Mesothelial cell of epicardium (in vitro differentiated cells): ENCODE measurements around the gene B3GNT3. TPM values are rescaled to one million over a fixed set of nuclear protein-coding genes. Genes with fewer than 3 reads are reported as not detected.
"Not testable (repeated sequence)": the region's sequence is repeated elsewhere in the genome, so short reads cannot be mapped to it uniquely, and the experiment has no call there.

Experiments
- DNase-seq, 2 experiments: peaks; one replicate each; pipeline ENCODE4 v3.0.0; 2021; ENCODE audit warnings: low spot score in 2 of 2; ENCODE audit not compliant: unreplicated experiment in 2 of 2
- H3K27ac Mint-ChIP-seq: 2 replicates; pipeline ENCODE4 v1.8.0; 2021; ENCODE audit warnings: mixed read lengths
- H3K27me3 Mint-ChIP-seq: 2 replicates; pipeline ENCODE4 v1.8.0; 2021; ENCODE audit warnings: low read depth, mixed read lengths
- H3K36me3 Mint-ChIP-seq: 2 replicates; pipeline ENCODE4 v1.8.0; 2021; ENCODE audit warnings: mixed read lengths
- H3K4me1 Mint-ChIP-seq: 2 replicates; pipeline ENCODE4 v1.8.0; 2021; ENCODE audit warnings: mixed read lengths
- H3K4me3 Mint-ChIP-seq: 2 replicates; pipeline ENCODE4 v1.8.0; 2021; ENCODE audit warnings: mild to moderate bottlenecking, moderate library complexity, mixed read lengths
- H3K9me3 Mint-ChIP-seq: 2 replicates; pipeline ENCODE4 v1.8.0; 2021; ENCODE audit warnings: mixed read lengths
- total RNA-seq: library from RNA; stranded (reverse); gene quantifications from 3 replicates; pipeline ENCODE4 v1.2.1, GENCODE V29; 2021
- TF ChIP-seq, protein P1 (sequence below): fragments of 200-600 bp; sonication (generic); IDR thresholded peaks from one replicate; pipeline ENCODE4 v1.5.0; 2021; ENCODE audit warnings: antibody characterized with exemption; ENCODE audit not compliant: unreplicated experiment

Gene B3GNT3
- total RNA-seq, 1 donor from 2014 or later, result not detected

DNA sequence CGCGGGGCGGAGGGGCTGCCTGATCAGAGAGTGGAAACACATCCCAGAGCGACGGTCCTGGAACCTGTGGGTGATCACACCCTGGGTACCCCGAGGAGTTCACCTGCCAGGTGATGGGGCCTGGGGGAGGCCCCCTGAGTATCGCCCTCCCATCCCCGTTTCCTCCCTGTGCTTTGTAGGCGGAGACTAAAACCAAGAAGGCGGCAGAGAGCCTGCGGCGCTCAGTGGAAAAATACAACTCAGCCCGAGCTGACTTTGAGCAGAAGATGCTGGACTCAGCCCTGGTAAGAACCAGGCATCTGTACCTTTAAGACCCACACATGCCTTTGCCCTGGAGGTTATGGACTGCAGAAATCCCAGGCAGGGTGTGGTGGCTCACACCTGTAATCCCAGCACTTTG, 24.3 kb upstream of the B3GNT3 start:
- H3K4me3 Mint-ChIP-seq, result no peak overlapping the region
- no peaks in the 10 kb centered on the region for H3K36me3 Mint-ChIP-seq
- no peaks in the 10 kb centered on the region for H3K9me3 Mint-ChIP-seq
- TF ChIP-seq, protein P1, sequence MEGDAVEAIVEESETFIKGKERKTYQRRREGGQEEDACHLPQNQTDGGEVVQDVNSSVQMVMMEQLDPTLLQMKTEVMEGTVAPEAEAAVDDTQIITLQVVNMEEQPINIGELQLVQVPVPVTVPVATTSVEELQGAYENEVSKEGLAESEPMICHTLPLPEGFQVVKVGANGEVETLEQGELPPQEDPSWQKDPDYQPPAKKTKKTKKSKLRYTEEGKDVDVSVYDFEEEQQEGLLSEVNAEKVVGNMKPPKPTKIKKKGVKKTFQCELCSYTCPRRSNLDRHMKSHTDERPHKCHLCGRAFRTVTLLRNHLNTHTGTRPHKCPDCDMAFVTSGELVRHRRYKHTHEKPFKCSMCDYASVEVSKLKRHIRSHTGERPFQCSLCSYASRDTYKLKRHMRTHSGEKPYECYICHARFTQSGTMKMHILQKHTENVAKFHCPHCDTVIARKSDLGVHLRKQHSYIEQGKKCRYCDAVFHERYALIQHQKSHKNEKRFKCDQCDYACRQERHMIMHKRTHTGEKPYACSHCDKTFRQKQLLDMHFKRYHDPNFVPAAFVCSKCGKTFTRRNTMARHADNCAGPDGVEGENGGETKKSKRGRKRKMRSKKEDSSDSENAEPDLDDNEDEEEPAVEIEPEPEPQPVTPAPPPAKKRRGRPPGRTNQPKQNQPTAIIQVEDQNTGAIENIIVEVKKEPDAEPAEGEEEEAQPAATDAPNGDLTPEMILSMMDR, result no peak
- peaks cover 5% of the 10 kb centered on the region for H3K4me1 Mint-ChIP-seq
- H3K27me3 Mint-ChIP-seq, result peaks cover 10% of the 10 kb centered on the region
- H3K27ac Mint-ChIP-seq, result no peak overlapping the region
- no peak for DNase-seq

DNA sequence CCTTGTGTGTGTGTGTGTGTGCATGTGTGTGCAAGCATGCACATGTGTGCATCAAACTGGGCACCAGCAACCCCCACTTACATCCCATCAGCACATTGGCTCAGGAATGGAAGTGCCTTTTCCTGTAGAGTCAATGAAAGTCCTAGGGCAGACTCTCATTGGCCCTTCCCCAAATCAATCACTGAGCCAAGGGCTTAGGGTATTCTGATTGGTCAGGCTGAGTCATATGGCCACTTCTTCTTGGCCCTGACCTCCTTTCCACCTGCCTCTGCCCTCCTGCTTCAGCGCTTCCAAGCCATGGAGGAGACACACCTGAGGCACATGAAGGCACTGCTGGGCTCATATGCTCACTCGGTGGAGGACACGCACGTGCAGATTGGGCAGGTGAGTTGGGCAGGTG, 22.8 kb upstream of the B3GNT3 start:
- no peaks in the 10 kb centered on the region for H3K4me1 Mint-ChIP-seq
- H3K27ac Mint-ChIP-seq, result no peak overlapping the region
- DNase-seq, result no peak
- TF ChIP-seq, protein P1, result no peak
- no peaks in the 10 kb centered on the region for H3K36me3 Mint-ChIP-seq
- H3K9me3 Mint-ChIP-seq, result no peaks in the 10 kb centered on the region
- peaks cover 12% of the 10 kb centered on the region for H3K27me3 Mint-ChIP-seq
- H3K4me3 Mint-ChIP-seq, result no peak overlapping the region

DNA sequence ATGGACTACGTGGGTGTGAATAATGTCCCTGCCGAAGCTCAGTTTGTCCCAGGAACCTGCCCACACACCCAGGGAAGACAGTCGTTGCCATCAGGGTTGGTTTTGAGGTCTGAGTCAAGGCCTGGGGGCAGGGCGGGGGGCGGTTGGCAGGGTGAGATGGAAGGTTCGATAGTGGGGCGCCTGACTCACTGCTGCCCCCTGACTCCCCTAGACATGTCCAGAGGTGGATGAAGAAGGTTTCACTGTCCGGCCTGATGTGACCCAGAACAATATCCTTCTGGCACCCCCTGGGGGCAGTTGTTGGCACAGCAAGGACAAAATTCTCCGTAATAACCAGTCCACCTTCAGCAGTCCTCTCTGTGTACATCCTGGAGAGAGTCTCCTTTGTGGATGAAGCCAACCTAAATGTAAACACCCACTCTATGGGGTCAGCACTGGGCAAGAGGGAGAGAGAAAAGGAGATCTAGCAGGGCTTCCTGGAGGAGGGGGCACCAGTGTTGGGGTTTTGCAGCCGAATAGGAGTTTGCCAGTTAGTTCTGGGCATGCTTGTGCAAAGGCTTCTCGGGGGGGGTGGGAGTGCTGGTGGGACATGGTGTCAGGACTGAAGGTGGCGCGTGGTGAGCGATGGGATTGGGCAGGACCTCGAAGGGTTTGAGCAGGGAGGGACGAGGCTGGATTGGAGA, 19.6 kb upstream of the B3GNT3 start:
- Mint-ChIP-seq H3K4me1 (peaks cover 5% of the 10 kb centered on the region), H3K36me3 (no peaks in the 10 kb centered on the region), H3K9me3 (no peaks in the 10 kb centered on the region), H3K27ac (no peak overlapping the region), H3K4me3 (no peak overlapping the region), H3K27me3 (peaks cover 31% of the 10 kb centered on the region)
- TF ChIP-seq, protein P1, result peak; percentile 69
- peak in 1 of 2 experiments; percentile 64 for DNase-seq

DNA sequence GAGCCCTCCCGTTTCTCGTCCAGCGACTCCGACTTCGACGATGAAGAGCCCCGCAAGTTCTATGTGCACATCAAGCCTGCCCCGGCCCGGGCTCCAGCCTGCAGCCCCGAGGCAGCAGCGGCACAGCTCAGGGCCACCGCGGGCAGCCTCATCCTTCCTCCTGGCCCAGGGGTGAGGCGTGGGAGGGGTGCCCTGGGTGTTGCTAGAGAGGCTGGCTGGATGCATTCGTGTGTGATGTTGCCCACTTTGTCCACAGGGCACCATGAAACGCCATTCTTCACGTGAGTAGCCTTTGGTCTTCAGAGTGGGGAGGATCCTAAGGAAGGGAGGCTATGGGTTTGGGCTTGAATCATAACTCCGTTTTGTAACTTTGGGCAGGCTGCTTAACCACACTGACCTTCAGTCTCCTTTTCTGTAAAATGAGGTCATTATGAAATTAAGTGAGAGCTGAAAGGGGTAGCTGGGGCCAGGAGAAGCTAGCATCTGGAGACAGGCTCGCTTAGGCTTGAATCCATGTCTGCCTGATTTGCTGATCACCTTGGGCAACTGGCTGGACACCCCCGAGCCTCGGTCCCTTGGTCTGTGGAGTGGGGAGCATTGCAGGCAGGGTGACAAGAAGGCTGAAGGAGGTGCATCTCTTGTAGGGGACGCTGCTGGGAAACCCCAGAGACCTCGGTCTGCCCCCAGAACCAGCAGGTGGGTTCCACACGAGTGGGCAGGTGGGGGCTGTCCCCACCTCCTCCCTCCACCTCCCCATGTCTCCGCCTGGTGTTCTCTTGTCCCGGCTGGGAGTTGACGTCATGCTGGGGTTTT, 18.7 kb upstream of the B3GNT3 start:
- Mint-ChIP-seq H3K4me1 (peaks cover 5% of the 10 kb centered on the region), H3K27ac (no peak overlapping the region), H3K4me3 (no peak overlapping the region), H3K36me3 (no peaks in the 10 kb centered on the region), H3K27me3 (peaks cover 31% of the 10 kb centered on the region), H3K9me3 (no peaks in the 10 kb centered on the region)
- TF ChIP-seq, protein P1, result no peak
- no peak for DNase-seq

DNA sequence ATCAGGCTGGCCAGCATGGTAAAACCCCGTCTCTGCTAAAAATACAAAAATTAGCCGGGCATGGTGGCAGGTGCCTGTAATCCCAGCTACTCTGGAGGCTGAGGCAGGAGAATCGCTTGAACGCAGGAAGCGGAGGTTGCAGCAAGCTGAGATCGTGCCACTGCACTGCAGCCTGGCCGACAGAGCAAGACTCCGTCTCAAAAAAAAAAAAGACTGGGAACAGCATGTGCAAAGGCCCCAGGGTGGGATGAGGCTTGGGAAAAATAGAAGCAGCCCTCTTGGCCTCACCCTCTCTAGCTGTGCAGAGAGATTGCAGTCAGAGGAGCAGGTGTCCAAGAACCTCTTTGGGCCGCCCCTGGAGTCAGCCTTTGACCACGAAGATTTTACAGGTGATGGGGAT, 17.1 kb upstream of the B3GNT3 start:
- H3K27ac Mint-ChIP-seq, H3K36me3 Mint-ChIP-seq, H3K9me3 Mint-ChIP-seq, DNase-seq, H3K4me1 Mint-ChIP-seq: not testable (repeated sequence)
- Mint-ChIP-seq H3K27me3 (peaks cover 31% of the 10 kb centered on the region), H3K4me3 (peak overlapping the region; percentile 47)
